ENCODE results near the gene BSND. TPM values are rescaled to one million over a fixed set of nuclear protein-coding genes. Genes with fewer than 3 reads are reported as not detected.

Gene BSND
- total RNA-seq, 1 donor from 2014 or later = not detected

DNA sequence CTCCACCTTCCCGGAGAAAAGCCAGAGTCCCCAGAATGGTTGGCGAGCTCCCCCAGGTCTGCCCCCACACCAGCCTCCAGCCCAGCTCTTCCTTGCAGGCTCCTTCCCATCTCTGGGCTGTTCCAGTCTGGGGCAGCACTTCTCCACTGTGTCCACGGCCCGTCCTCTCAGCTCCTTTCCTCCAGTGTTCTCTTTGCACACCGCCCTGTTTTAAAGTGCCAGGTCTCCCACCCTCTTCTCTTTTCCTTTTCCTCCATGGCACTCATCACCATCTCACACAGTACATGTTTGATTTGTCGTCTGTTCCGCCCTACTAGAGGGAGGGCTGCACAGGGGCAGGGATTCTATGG is 34.5 kb downstream of the BSND start:
- Mint-ChIP-seq H3K36me3 (ENCODE audit: unreplicated experiment) (no peaks in the 10 kb centered on the region), H3K27me3 (ENCODE audit: unreplicated experiment) (peaks cover 42% of the 10 kb centered on the region), H3K4me3 (ENCODE audit: unreplicated experiment) (no peak overlapping the region), H3K4me1 (ENCODE audit: unreplicated experiment) (peaks cover 10% of the 10 kb centered on the region), H3K9me3 (ENCODE audit: unreplicated experiment) (no peaks in the 10 kb centered on the region), H3K27ac (ENCODE audit: unreplicated experiment) (no peak overlapping the region)
- TF ChIP-seq, protein P1, sequence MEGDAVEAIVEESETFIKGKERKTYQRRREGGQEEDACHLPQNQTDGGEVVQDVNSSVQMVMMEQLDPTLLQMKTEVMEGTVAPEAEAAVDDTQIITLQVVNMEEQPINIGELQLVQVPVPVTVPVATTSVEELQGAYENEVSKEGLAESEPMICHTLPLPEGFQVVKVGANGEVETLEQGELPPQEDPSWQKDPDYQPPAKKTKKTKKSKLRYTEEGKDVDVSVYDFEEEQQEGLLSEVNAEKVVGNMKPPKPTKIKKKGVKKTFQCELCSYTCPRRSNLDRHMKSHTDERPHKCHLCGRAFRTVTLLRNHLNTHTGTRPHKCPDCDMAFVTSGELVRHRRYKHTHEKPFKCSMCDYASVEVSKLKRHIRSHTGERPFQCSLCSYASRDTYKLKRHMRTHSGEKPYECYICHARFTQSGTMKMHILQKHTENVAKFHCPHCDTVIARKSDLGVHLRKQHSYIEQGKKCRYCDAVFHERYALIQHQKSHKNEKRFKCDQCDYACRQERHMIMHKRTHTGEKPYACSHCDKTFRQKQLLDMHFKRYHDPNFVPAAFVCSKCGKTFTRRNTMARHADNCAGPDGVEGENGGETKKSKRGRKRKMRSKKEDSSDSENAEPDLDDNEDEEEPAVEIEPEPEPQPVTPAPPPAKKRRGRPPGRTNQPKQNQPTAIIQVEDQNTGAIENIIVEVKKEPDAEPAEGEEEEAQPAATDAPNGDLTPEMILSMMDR (IDR thresholded peaks at IDR 0.05) = no peak
- DNase-seq (ENCODE audit: extremely low spot score, unreplicated experiment) = no peak

DNA sequence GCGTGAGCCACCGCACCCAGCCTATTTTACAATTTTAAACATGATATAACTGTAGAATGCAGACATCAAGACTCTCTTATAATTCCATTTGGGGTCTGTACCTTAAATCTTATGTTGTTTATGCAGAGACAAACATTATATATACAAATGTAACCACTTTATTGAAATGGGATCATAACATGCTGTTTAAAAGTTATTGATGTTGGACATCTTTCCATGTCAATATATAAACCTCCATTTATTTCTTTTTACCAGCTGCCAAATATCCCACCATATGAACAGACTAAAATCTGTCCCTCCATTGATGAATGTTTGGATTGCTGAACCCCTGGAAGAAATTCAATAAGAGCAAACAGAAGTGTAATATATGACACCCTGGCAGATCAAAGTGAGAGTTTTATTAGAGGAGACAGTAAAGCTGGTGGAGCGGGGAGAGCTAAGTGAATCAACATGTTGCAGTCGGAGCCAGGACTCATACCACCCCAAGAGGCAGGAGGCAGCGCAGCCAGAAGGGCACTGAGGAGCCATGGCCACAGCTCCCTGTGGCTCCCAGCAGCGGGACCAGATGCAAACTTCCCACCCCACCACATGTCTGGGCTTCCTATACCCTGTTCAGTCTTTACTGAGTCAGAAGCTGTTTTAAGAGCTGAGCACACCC is 35.9 kb downstream of the BSND start:
- Mint-ChIP-seq H3K9me3 (ENCODE audit: unreplicated experiment) (no peaks in the 10 kb centered on the region), H3K4me1 (ENCODE audit: unreplicated experiment) (peaks cover 18% of the 10 kb centered on the region), H3K36me3 (ENCODE audit: unreplicated experiment) (no peaks in the 10 kb centered on the region), H3K27me3 (ENCODE audit: unreplicated experiment) (peaks cover 55% of the 10 kb centered on the region), H3K27ac (ENCODE audit: unreplicated experiment) (no peak overlapping the region), H3K4me3 (ENCODE audit: unreplicated experiment) (no peak overlapping the region)
- no peak for DNase-seq (ENCODE audit: extremely low spot score, unreplicated experiment)
- TF ChIP-seq, protein P1 (IDR thresholded peaks at IDR 0.05) = peak; percentile 9

GRCh38 chr1:55035904-55036303 is 37.2 kb downstream of the BSND start:
- TF ChIP-seq, protein P1 (IDR thresholded peaks at IDR 0.05) = no peak
- Mint-ChIP-seq H3K27me3 (ENCODE audit: unreplicated experiment) (peaks cover 61% of the 10 kb centered on the region), H3K9me3 (ENCODE audit: unreplicated experiment) (no peaks in the 10 kb centered on the region), H3K4me3 (ENCODE audit: unreplicated experiment) (no peak overlapping the region), H3K27ac (ENCODE audit: unreplicated experiment) (no peak overlapping the region), H3K4me1 (ENCODE audit: unreplicated experiment) (peaks cover 29% of the 10 kb centered on the region), H3K36me3 (ENCODE audit: unreplicated experiment) (no peaks in the 10 kb centered on the region)
- DNase-seq (ENCODE audit: extremely low spot score, unreplicated experiment) = no peak

DNA sequence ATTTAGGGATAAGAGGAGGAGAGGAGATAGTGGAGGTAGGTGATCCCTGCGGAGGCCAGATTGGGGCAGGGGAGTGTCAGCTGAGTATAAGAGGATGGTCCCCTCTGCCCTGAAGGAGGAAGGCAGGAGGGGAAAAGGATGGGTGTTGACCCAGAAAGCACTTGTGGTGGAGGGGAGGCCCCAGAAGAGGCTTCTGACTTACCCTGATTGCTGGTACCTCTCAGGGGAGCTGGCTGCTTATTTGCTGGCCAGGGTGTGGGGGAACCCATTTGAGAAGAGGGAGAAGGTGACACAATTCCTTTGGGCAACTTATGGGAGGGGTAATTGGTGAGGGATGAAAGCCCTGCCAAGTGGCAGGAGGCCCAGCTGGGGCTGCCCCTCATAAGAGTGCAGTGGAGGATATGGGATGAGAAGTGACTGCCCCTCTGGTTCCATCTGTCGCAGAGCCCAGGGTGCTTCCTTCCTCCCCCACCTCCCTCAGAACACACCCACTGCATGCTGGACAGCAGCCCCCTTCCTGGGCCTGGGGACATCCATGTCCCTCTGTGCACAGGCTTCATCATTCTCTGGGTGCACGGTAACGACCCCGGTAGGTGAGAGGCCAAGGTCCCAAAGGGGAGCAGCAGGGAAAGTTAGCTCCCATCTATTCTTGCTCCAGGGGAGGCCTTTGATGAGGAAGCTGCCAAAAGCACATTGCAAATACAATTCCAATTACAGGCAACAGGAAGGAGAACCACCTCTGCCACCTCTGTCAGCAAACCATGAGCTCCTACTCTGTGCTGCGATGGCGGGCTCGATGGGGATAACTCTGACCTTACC is 39.2 kb downstream of the BSND start:
- TF ChIP-seq, protein P1 (IDR thresholded peaks at IDR 0.05) = no peak
- no peak for DNase-seq (ENCODE audit: extremely low spot score, unreplicated experiment)
- Mint-ChIP-seq H3K27ac (ENCODE audit: unreplicated experiment) (no peak overlapping the region), H3K4me1 (ENCODE audit: unreplicated experiment) (peaks cover 29% of the 10 kb centered on the region), H3K9me3 (ENCODE audit: unreplicated experiment) (no peaks in the 10 kb centered on the region), H3K27me3 (ENCODE audit: unreplicated experiment) (peaks cover 70% of the 10 kb centered on the region), H3K36me3 (ENCODE audit: unreplicated experiment) (peaks cover 3% of the 10 kb centered on the region), H3K4me3 (ENCODE audit: unreplicated experiment) (no peak overlapping the region)

GRCh38 chr1:55038552-55038838 is 39.8 kb downstream of the BSND start:
- DNase-seq (ENCODE audit: extremely low spot score, unreplicated experiment) = no peak
- Mint-ChIP-seq H3K4me1 (ENCODE audit: unreplicated experiment) (peaks cover 29% of the 10 kb centered on the region), H3K27ac (ENCODE audit: unreplicated experiment) (no peak overlapping the region), H3K27me3 (ENCODE audit: unreplicated experiment) (peaks cover 66% of the 10 kb centered on the region), H3K9me3 (ENCODE audit: unreplicated experiment) (no peaks in the 10 kb centered on the region), H3K4me3 (ENCODE audit: unreplicated experiment) (no peak overlapping the region), H3K36me3 (ENCODE audit: unreplicated experiment) (peaks cover 3% of the 10 kb centered on the region)
- TF ChIP-seq, protein P1 (IDR thresholded peaks at IDR 0.05) = no peak

Measured in osteocyte (in vitro differentiated cells).